Transverse colon (tissue), 4 donors: Measurements from ENCODE around the gene PDRG1.

Experiments
- CTCF ChIP-seq, 5 experiments: fragments of 200-600 bp in 3 of 5; fragments of 450-650 bp in 2 of 5; sonication (generic) in 3 of 5; IDR thresholded peaks; 1 replicate in 2 of 5; 2 replicates in 3 of 5; pipeline ENCODE4 v1.5.1; 2016 to 2017; ENCODE audit warnings: antibody characterized with exemption in 5 of 5, inconsistent platforms in 3 of 5, mild to moderate bottlenecking in 2 of 5, moderate library complexity in 1 of 5
- EP300 ChIP-seq: sonication (generic); formaldehyde crosslinking; IDR thresholded peaks from one replicate; pipeline ENCODE4 v1.6.1; 2017; ENCODE audit warnings: antibody characterized with exemption, low read depth
- POLR2AphosphoS5 ChIP-seq, 3 donors: sonication (generic); formaldehyde crosslinking; IDR thresholded peaks; one replicate each; pipeline ENCODE4 v1.6.1; 2016; ENCODE audit warnings: antibody characterized with exemption in 3 of 3

GRCh38 chr20:31925631-31926030, 26.2 kb downstream of the PDRG1 start:
- TF ChIP-seq EP300 (no peak), CTCF (IDR thresholded peaks at IDR 0.05) (no peak), POLR2AphosphoS5 (IDR thresholded peaks at IDR 0.05) (no peak)
